Memory B cell (primary cell): ENCODE data around the gene ZNRF3.

Experiments
- ATAC-seq: fragments of 150-1000 bp; cut with Tn5 transposase; 2 replicates; pipeline ENCODE4 v1.10.0; 2021; ENCODE audit warnings: low read depth, mild to moderate bottlenecking, moderate library complexity
- DNase-seq, 2 donors: peaks; one replicate each; pipeline ENCODE4 v3.0.0; 2022; ENCODE audit warnings: low spot score in 2 of 2
- H3K27ac Mint-ChIP-seq: one replicate; pipeline ENCODE4 v1.8.0; 2022; ENCODE audit warnings: mild to moderate bottlenecking, moderate library complexity, mixed read lengths
- H3K27me3 Mint-ChIP-seq: one replicate; pipeline ENCODE4 v1.8.0; 2022; ENCODE audit warnings: mixed read lengths
- H3K36me3 Mint-ChIP-seq: one replicate; pipeline ENCODE4 v1.8.0; 2022; ENCODE audit warnings: mild to moderate bottlenecking, mixed read lengths
- H3K4me1 Mint-ChIP-seq: one replicate; pipeline ENCODE4 v1.8.0; 2022; ENCODE audit warnings: mixed read lengths
- H3K4me3 Mint-ChIP-seq: one replicate; pipeline ENCODE4 v1.8.0; 2022; ENCODE audit warnings: mild to moderate bottlenecking, moderate library complexity, mixed read lengths
- H3K9me3 Mint-ChIP-seq: one replicate; pipeline ENCODE4 v1.8.0; 2022; ENCODE audit warnings: mixed read lengths

Gene ZNRF3

DNA sequence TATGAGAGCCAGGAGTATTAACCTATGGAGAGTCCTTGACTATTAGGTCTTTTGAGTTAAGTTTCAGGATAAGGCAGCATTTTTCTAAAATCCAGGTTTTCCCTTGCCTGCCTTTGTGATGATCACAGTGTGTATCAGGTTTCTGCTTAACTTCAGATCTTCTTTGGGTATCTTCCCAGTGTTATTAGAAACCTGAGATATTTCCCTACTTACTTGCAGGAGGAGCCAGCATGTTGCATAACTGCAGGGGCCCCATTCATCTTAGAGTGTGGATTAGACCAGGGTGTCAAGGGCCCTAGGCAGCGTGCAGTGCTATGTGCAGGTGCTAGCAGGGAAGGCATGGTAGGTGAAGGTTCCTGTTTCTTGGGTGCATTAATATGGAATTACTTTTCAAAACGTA lies 69.5 kb downstream of the ZNRF3 start:
- Mint-ChIP-seq H3K4me1 (peaks cover 7% of the 10 kb centered on the region), H3K9me3 (no peaks in the 10 kb centered on the region), H3K27me3 (peaks cover 11% of the 10 kb centered on the region), H3K27ac (no peak overlapping the region), H3K36me3 (peaks cover 2% of the 10 kb centered on the region), H3K4me3 (no peak overlapping the region)
- DNase-seq (no peak), ATAC-seq (no peak)

DNA sequence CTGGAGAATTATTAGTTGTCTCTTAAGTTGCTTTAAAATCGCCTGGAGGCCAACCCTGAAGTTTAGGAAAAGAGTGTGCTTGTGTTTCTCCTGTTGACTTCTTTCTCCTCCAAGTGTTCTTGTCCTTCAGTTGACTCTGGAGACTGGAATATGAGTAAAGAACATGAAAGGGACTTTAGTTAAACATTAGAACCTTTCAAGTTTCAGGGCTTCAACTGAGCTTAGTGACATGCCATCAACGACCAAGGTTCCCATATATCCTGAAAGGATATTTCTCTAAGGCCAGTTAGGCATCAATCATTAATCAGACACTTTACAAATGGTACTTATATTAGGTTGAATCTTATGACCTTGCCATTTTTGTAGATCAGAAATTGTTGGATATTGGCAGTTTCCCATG lies 70.0 kb downstream of the ZNRF3 start:
- no peak overlapping the region for H3K27ac Mint-ChIP-seq
- H3K9me3 Mint-ChIP-seq: no peaks in the 10 kb centered on the region
- no peak for DNase-seq
- no peak for ATAC-seq
- peaks cover 2% of the 10 kb centered on the region for H3K36me3 Mint-ChIP-seq
- no peak overlapping the region for H3K4me3 Mint-ChIP-seq
- H3K27me3 Mint-ChIP-seq: peaks cover 11% of the 10 kb centered on the region
- H3K4me1 Mint-ChIP-seq: peaks cover 7% of the 10 kb centered on the region

DNA sequence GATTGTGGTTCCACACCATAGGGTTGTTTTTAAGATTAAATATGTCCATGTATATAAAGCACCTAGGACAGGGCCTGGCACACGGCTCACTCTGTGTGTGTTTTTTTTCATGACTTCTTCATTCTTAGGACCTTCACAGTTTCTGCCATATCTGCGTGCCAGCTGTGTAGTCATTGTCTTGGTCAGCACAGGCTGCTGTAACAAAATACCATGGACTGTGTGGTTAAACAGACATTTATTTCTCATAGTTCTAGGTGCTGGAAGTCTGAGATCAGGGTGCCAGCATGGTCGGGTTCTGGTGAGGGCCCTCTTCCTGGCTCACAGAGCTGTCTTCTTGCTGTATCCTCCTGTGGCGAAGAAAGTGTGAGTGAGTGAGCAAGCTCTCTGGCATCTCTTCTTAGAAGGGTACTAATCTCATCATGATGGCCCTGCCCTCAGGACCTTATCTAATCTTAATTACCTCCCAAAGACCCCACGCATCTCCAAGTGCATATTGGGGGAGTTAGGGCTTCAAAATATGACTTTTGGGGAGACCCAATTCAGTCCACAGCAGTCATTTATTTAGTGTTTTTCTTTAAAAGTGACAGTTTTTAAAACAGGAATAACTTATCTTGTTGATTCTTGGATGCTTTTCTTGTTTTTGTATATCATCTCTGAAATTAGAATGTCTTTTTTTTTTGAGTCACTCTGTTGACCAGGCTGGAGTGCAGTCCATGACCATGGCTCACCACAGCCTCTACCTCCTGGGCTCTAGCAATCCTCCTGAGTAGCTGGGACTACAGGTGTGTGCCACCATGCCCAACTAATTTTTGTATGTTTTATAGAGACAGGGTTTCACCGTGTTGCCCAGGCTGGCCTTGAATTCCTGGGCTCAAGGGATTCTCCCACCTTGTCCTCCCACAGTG lies 70.9 kb downstream of the ZNRF3 start:
- no peak overlapping the region for H3K27ac Mint-ChIP-seq
- H3K27me3 Mint-ChIP-seq: peaks cover 12% of the 10 kb centered on the region
- H3K36me3 Mint-ChIP-seq: peaks cover 2% of the 10 kb centered on the region
- DNase-seq (no peak), ATAC-seq (no peak)
- no peaks in the 10 kb centered on the region for H3K9me3 Mint-ChIP-seq
- no peak overlapping the region for H3K4me3 Mint-ChIP-seq
- H3K4me1 Mint-ChIP-seq: peaks cover 7% of the 10 kb centered on the region

DNA sequence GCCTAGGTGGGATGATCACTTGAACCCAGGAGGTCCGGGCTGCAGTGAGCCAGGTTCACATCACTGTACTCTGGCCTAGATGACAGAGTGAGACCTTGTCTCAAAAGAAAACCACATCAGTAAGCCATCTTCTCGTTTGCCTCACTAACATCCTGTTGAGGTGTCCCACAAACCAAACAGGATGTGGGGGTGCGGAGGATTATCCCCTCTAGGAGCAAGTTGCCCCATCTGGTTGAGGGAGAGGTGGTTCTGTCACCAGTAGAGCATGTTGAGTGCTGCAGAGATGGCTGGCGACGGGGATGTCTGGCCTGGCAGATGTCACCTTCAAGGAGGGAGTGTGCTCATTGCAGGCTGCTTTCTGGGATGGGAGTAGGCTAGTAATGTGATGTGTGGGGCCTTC lies 72.4 kb downstream of the ZNRF3 start:
- H3K36me3 Mint-ChIP-seq: peaks cover 3% of the 10 kb centered on the region
- no peaks in the 10 kb centered on the region for H3K9me3 Mint-ChIP-seq
- H3K27ac Mint-ChIP-seq: no peak overlapping the region
- H3K4me3 Mint-ChIP-seq: no peak overlapping the region
- DNase-seq (peak in 1 of 2 donors; percentile 5), ATAC-seq (peak; percentile 77)
- peaks cover 14% of the 10 kb centered on the region for H3K27me3 Mint-ChIP-seq
- H3K4me1 Mint-ChIP-seq: peaks cover 4% of the 10 kb centered on the region

DNA sequence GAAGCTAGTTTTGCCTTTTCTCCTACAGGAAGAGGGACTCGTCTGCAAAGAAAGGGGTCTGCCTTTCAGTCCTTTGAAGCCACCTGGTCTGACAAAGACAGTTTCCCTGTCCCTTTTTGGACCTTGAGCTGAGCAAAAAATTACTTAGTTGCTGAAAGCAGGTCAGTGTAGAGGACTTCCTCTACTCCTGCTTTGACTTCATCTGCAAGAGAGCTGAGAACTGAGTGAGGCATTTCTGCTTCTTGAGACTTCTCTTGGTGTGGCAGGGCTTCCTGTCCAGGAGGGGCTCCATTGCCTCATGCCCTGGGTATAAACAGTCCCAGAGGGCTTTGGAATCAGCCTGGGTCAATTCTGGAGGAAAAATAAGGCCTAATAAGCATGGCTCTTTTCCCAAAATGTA lies 73.1 kb downstream of the ZNRF3 start:
- H3K27me3 Mint-ChIP-seq: peaks cover 16% of the 10 kb centered on the region
- no peak overlapping the region for H3K4me3 Mint-ChIP-seq
- ATAC-seq (no peak), DNase-seq (no peak)
- peaks cover 4% of the 10 kb centered on the region for H3K4me1 Mint-ChIP-seq
- no peak overlapping the region for H3K27ac Mint-ChIP-seq
- H3K36me3 Mint-ChIP-seq: peaks cover 3% of the 10 kb centered on the region
- H3K9me3 Mint-ChIP-seq: no peaks in the 10 kb centered on the region

DNA sequence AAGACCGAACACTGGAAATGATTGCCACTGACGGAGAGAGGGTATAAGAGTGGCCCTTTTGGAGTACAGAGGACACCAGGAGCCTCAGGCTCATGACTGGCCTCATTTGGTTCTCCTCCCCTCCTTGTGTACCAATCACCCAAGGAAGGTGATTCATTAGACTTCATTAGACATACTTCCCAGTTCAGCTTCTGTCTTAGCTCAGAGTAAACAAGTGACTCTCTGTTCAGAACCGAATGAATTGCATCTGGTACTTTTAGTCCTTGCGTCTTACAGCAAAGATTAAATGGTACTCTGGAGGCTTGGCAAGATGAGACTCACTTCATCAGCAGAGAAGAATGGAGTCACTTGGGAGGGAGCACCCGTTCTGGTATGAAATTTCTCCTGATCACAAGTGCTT lies 75.2 kb downstream of the ZNRF3 start:
- peaks cover 22% of the 10 kb centered on the region for H3K27me3 Mint-ChIP-seq
- DNase-seq: no peak

DNA sequence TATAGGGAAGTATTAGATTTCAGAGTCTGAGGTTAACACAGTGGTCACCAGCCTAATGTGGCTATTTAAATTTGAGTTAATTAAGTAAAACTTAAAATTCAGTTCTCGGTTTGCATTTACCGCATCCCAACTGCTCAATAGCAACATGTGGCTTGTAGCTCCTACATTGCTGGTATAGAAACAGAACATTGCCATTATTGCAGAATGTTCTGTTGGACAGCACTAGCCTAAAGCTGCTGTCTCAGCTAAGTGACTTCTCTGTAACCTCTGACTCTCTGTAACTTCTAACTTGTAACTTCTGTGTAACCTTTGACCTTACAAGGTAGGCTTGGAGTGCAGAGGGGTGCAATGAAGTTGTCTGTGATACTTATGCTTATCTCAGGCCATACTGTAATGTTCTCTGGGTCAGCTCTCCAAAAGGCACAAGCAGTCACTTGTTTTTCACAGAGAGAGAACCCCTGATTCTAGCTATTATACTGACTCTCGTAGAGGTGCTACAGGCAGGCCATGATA lies 78.7 kb downstream of the ZNRF3 start:
- ATAC-seq: no peak
- Mint-ChIP-seq H3K4me1 (no peaks in the 10 kb centered on the region), H3K36me3 (peaks cover 3% of the 10 kb centered on the region), H3K27ac (no peak overlapping the region), H3K27me3 (peaks cover 19% of the 10 kb centered on the region), H3K9me3 (no peaks in the 10 kb centered on the region), H3K4me3 (no peak overlapping the region)
- DNase-seq: no peak

More for the DNA sequence above, 75.2 kb downstream of the ZNRF3 start:
- no peak for ATAC-seq
- Mint-ChIP-seq H3K9me3 (no peaks in the 10 kb centered on the region), H3K27ac (no peak overlapping the region), H3K36me3 (peaks cover 3% of the 10 kb centered on the region), H3K4me3 (no peak overlapping the region), H3K4me1 (peaks cover 4% of the 10 kb centered on the region)

DNA sequence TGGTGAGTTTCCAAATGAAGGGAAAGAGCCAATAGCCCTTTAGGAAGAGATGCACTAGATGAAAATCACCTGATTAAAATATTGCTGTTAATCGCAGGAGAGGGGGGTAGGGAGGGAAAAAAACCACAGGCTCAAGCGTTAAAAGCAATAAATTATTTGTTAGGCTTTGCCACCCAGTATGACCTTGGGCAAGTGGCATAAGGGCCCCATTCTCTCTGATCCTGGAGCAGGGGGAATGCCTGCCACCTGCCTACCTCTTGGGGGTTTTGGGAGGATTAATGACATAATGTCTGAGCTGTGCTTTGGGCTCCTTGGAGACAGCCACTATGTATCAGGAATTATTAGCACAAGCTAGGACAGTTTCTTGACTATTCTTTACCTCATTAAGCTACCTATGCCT lies 80.0 kb downstream of the ZNRF3 start:
- DNase-seq (no peak), ATAC-seq (no peak)
- H3K27ac Mint-ChIP-seq: no peak overlapping the region
- H3K27me3 Mint-ChIP-seq: peaks cover 17% of the 10 kb centered on the region
- H3K4me1 Mint-ChIP-seq: no peaks in the 10 kb centered on the region
- H3K9me3 Mint-ChIP-seq: no peaks in the 10 kb centered on the region
- no peak overlapping the region for H3K4me3 Mint-ChIP-seq
- peaks cover 1% of the 10 kb centered on the region for H3K36me3 Mint-ChIP-seq

DNA sequence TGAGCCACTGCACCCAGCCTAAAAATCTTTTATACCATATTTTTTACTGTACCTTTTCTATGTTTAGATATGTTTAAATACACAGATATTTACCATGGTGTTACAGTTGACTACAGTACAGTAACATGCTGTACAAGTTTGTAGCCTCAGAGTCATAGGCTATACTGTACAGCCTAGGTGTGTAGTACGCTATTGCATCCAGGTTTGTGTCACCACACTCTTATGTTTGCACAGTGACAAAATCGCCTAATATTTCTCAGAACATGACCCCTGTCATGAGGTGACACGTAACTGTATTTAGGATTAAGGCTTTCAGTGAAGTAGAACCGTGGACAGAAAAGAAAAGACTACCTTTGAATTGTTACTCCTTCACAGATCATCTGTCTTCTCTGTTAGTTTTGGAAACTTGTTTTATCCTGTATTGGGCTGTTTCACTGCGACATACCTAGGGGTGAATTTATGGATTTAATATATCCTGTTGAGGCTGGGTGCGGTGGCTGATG lies 83.8 kb downstream of the ZNRF3 start:
- Mint-ChIP-seq H3K27ac (no peak overlapping the region), H3K9me3 (no peaks in the 10 kb centered on the region), H3K4me1 (no peaks in the 10 kb centered on the region), H3K4me3 (no peak overlapping the region), H3K36me3 (no peaks in the 10 kb centered on the region), H3K27me3 (peaks cover 16% of the 10 kb centered on the region)
- ATAC-seq (no peak), DNase-seq (no peak)

DNA sequence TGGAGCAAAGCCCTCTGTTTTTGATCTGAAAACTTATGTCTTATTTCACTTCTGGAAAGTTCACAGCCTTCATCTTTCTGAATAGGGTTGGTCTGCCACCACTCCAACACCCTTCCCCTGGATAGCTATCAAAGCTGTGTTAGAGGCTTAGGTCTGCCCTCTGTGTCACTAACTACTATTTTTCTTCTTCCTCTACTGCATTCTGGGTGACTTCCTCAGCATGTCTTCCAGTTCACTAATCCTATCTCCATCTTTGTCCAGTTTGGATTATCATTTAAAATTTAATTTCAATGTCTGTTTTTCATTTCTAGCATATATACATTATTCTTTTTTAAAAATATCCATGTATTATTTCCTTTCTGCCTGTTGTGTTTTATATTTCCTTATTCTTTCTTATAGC lies 84.6 kb downstream of the ZNRF3 start:
- no peak for ATAC-seq
- Mint-ChIP-seq H3K27ac (no peak overlapping the region), H3K36me3 (no peaks in the 10 kb centered on the region), H3K27me3 (peaks cover 11% of the 10 kb centered on the region), H3K9me3 (no peaks in the 10 kb centered on the region), H3K4me1 (no peaks in the 10 kb centered on the region), H3K4me3 (no peak overlapping the region)
- no peak for DNase-seq

DNA sequence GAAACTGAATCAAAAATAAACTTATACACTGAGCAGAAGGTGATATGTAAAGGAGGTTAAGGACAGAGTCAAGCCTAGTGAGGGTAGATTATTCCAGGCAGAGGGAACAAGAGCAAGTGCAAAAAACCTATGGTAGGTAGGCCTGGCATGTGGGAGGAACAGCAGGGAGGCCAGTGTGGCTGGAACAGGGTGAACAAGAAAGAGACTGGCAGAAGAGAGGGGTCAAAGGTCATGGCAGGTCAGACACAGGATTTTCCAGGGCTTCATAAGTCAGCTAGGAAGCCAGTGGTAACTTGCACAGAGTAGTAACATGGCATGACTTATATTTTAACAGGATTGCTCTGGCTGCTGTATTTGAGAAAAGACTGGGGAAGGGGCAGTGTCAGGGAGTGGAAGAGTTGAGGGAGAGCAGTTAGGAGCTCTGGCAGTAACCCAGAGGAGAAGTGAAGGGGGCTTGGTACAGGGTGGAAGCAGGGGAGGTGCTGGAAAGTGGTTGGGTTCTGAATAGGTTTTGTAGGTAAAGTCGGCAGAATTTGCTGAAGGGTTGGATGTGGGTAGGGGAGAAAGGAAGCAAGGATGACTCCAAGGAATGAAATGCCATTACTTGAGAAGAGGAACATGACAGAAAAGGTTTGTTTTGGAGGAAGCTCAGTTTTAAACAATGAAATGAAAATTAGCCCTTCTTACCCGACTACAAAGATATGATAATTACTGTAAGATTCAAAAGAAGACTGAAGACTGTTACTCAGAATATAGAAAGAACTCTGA lies 86.2 kb downstream of the ZNRF3 start:
- no peaks in the 10 kb centered on the region for H3K4me1 Mint-ChIP-seq
- ATAC-seq (no peak), DNase-seq (no peak)
- H3K9me3 Mint-ChIP-seq: no peaks in the 10 kb centered on the region
- H3K27me3 Mint-ChIP-seq: peaks cover 8% of the 10 kb centered on the region
- no peaks in the 10 kb centered on the region for H3K36me3 Mint-ChIP-seq
- no peak overlapping the region for H3K27ac Mint-ChIP-seq
- no peak overlapping the region for H3K4me3 Mint-ChIP-seq

DNA sequence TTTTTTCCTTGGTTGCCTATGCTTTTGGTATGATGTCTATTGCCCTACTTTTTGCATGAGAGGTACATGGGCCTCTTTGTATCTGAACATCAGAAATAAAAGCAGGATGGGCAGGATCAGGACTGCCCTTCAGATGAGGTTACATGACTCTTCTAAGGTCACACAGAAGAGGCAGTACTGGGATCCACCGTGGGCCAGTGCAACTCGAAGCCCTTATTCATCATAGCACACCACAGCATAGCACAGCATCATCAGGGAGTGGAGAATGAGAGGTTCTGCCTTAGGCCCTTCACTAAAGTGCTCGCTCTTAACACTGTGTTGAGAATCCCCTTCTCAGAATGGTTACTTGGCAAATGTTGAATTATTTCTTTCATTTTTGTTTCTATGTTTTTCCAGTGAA lies 90.0 kb downstream of the ZNRF3 start:
- Mint-ChIP-seq H3K4me1 (no peaks in the 10 kb centered on the region), H3K9me3 (no peaks in the 10 kb centered on the region), H3K27ac (no peak overlapping the region), H3K36me3 (no peaks in the 10 kb centered on the region), H3K27me3 (peaks cover 8% of the 10 kb centered on the region), H3K4me3 (no peak overlapping the region)
- ATAC-seq (no peak), DNase-seq (no peak)

DNA sequence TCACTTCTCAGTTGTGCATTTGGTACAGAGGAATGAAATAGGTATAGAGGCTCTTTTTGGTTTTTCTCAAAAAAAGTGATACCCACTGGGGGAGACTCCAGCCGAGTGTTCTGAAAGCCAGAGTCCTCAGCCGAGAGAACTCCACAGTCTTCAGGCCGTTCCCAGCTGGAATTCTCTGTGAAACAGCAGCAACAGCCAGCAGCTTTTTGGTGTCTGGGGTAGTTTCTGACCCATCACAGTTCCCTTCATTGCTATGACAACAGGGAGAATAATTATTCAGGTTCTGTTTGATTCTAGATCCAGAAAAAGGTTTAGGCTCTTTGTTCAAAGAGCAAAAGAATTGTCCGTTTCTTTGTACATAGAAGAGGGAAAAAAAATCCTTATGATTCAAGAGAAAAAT lies 93.7 kb downstream of the ZNRF3 start:
- peaks cover 9% of the 10 kb centered on the region for H3K27me3 Mint-ChIP-seq
- ATAC-seq: no peak
- H3K27ac Mint-ChIP-seq: no peak overlapping the region

DNA sequence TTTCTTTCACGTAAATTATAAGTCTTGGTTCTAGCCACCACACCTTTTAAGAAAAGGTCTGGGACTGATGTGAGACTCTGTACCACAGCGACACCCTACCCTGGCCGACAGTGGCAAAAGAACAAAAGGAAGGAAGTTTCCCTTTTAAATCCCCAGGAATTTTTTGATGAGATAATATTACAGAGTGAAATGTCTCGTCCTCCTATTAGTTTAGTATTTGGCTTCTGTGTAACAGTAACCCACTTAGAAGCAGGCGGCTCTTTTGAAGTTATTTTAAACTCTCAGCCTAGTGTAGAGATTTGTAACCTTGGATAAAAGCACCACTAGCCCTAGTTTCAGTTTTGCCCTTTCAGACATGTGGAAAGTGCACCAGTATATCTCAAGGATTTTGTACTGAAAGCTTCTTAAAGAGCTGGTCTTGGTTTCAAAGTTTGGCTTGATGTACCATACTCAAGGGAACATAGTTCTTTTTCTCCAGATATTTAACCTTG lies 94.2 kb downstream of the ZNRF3 start:
- Mint-ChIP-seq H3K27ac (no peak overlapping the region), H3K27me3 (peaks cover 9% of the 10 kb centered on the region), H3K36me3 (no peaks in the 10 kb centered on the region), H3K4me3 (no peak overlapping the region), H3K4me1 (no peaks in the 10 kb centered on the region), H3K9me3 (no peaks in the 10 kb centered on the region)
- no peak for DNase-seq
- ATAC-seq: no peak

More for the DNA sequence above, 93.7 kb downstream of the ZNRF3 start:
- Mint-ChIP-seq H3K36me3 (no peaks in the 10 kb centered on the region), H3K9me3 (no peaks in the 10 kb centered on the region), H3K4me1 (no peaks in the 10 kb centered on the region), H3K4me3 (no peak overlapping the region)
- DNase-seq: no peak
